MM.1S (cell line): ENCODE data around the gene IGF1R.

Experiments
- EZH2 ChIP-seq: fragments of 300-600 bp; sonication (generic); optimal IDR thresholded peaks from 2 replicates; pipeline ENCODE3; 2017; ENCODE audit warnings: low read depth, mild to moderate bottlenecking, antibody characterized with exemption, low read length, mixed read lengths
- EZH2phosphoT487 ChIP-seq: fragments of 300-600 bp; sonication (generic); IDR thresholded peaks from 2 replicates; pipeline ENCODE4 v1.6.1; 2018; ENCODE audit warnings: antibody characterized with exemption, low read length
- TF ChIP-seq, protein P1 (sequence below): fragments of 300-600 bp; sonication (generic); IDR thresholded peaks from 2 replicates; pipeline ENCODE4 v1.5.1; 2016; ENCODE audit warnings: antibody characterized with exemption, low read length, mixed read lengths

DNA sequence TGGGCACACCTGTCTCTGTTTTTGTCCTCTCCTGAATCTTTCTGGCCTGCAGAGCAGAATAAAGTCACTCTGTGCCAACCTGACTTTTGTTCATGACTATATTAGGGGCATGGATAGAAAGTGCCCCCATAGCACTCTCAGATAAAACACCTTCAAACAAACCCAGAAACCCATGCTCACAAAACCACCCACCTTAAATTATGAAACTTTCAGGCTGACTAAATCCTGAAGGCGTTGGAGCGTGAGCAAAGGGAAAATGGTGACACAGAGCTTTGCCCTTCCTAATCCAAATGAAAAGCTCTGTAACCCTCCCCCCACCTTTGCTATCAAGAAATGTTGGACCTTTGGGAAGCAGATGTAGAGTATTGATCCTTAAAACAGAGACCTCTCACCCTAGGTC lies 138.9 kb downstream of the IGF1R start:
- TF ChIP-seq, protein P1, sequence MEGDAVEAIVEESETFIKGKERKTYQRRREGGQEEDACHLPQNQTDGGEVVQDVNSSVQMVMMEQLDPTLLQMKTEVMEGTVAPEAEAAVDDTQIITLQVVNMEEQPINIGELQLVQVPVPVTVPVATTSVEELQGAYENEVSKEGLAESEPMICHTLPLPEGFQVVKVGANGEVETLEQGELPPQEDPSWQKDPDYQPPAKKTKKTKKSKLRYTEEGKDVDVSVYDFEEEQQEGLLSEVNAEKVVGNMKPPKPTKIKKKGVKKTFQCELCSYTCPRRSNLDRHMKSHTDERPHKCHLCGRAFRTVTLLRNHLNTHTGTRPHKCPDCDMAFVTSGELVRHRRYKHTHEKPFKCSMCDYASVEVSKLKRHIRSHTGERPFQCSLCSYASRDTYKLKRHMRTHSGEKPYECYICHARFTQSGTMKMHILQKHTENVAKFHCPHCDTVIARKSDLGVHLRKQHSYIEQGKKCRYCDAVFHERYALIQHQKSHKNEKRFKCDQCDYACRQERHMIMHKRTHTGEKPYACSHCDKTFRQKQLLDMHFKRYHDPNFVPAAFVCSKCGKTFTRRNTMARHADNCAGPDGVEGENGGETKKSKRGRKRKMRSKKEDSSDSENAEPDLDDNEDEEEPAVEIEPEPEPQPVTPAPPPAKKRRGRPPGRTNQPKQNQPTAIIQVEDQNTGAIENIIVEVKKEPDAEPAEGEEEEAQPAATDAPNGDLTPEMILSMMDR = no peak
- no peak for TF ChIP-seq EZH2
- TF ChIP-seq EZH2phosphoT487 = no peak
